ENCODE data around the gene FAT1.
"Not testable (repeated sequence)": the region's sequence is repeated elsewhere in the genome, so short reads cannot be mapped to it uniquely, and the experiment has no call there.

Gene FAT1

DNA sequence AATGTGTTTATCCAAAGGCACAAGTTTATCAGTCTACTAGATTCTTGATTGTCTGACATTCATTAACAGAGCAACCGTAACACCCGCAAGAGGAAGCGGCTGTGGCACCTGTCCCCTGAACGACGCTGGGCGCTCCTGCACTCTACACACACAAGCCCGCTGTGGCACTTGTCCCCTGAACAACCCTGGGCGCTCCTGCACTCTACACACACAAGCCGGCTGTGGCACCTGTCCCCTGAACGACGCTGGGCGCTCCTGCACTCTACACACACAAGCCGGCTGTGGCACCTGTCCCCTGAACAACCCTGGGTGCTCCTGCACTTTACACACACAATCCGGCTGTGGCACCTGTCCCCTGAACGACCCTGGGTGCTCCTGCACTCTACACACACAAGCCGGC, 64.2 kb downstream of the FAT1 start:
- DNase-seq (ENCODE audit: low read depth in 3 of 3): not testable (repeated sequence)

- no peak for DNase-seq (ENCODE audit: low read depth in 3 of 3)
Observed at GRCh38 chr4:186658657-186659056, 65.0 kb downstream of the FAT1 start.

GRCh38 chr4:186657764-186658163, 65.9 kb downstream of the FAT1 start:
- DNase-seq (ENCODE audit: low read depth in 3 of 3): no peak

DNA sequence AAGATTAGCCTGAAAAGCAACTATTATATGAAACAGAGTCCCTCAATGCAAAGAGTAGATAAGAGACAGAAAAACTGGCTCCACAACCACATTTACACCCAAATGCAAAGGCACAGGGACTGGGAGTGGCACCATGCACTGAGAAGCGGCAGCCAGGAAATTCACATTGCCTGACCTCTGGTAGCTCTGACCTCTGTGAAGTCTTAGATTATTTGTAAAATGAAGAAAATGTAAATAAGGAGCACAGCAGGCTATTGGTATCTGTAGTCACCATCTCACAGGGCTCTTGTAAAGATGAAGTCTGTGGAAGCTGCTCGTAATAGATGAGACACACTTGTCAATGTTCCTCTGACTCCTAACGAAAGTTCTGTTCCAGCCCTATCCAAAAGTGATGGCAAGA, 69.7 kb downstream of the FAT1 start:
- DNase-seq (ENCODE audit: low read depth in 3 of 3): no peak

DNA sequence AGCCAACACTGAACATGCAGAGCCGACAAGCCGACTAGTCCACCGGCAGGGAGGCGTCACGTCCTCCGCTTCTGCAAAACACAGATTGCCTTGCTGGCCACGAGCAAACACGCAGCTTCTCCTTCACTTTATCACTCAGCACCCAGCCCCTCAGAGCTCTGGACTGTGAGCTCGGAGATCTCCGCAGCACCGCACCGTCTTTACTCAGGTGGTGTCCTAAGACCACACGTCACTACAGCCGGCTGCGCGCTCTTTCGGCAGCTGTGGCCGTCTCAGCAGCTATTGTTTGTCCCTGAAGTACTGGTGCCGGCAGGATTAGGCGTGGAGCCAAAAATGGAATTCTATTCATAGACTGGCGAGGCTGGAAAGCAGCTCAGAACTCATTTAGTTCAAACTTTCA, 72.0 kb downstream of the FAT1 start:
- DNase-seq (ENCODE audit: low read depth in 3 of 3): no peak

DNA sequence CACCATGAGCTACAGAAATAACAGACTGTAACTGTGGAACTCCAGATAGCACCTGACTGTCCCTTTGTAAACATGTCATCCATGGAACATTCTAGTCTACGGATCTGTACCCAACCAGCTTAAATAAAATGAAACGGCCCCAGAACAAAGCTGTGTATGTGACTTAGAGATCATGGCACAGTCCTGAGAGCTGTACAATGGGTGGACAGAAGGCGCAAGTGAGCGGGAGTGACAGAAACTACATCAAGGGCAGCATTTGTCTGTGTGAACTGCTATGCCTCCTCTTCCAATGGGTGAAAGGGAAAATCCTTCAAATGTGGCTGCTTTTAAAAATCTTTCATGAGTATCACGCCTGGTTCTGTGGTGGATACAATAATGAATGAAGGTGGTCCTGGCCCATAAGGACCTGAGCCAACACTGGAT, 72.5 kb downstream of the FAT1 start:
- no peak for DNase-seq (ENCODE audit: low read depth in 3 of 3)

DNA sequence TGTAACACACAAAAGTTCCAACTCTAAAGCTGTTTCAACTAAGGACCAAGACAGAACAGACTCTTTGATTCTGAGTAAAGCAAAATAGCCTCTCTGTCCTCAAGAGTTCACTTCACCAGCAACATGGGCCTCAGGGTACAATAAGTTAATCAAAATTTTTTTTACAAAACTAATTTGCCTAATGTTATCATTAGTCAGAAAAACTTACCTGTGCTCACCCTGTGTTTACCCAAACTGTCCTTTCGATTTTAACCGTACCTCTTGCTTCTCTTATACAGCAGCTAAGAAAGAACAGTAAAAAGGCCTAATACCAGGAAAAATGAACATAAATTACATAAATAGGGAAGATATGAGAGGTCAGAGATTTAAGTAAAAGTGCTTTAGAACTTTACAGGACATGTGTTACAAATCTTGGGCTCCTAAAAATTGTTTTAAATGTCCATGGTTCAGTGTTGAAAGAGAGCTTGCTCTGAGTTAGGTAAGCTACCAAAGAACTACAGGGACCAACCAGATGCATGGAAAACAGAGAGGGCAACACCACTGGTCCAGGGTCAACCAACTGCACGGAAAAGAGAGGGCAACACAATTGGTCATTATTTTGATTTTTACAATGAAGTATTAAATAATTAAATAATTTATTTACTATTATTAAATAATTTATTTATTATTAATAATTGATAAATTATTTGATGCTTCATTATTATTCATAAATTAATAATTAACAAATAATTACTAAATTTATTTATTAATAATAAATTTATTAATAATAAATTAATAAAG, 73.1 kb downstream of the FAT1 start:
- no peak for DNase-seq (ENCODE audit: low read depth in 3 of 3)

GRCh38 chr4:186647821-186648220, 75.8 kb downstream of the FAT1 start:
- DNase-seq (ENCODE audit: low read depth in 3 of 3): no peak

- no peak for DNase-seq (ENCODE audit: low read depth in 3 of 3)
Observed at GRCh38 chr4:186644737-186645261, 78.9 kb downstream of the FAT1 start.

DNA sequence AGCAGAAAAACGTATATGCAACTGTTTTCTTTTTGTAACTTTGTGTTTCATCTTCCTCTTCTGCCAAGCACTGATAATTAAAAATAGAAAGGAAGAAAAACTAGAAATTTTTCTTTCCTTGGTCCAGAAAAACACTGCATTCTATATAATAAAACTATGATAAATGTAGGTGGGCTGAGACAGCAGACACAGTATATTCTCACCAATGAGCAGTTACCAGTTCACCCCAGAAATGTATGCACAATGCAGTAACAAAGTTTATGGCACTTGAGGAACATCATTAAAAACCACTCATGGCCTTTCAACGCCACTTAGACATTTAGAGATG, 79.4 kb downstream of the FAT1 start:
- no peak for DNase-seq (ENCODE audit: low read depth in 3 of 3)

DNA sequence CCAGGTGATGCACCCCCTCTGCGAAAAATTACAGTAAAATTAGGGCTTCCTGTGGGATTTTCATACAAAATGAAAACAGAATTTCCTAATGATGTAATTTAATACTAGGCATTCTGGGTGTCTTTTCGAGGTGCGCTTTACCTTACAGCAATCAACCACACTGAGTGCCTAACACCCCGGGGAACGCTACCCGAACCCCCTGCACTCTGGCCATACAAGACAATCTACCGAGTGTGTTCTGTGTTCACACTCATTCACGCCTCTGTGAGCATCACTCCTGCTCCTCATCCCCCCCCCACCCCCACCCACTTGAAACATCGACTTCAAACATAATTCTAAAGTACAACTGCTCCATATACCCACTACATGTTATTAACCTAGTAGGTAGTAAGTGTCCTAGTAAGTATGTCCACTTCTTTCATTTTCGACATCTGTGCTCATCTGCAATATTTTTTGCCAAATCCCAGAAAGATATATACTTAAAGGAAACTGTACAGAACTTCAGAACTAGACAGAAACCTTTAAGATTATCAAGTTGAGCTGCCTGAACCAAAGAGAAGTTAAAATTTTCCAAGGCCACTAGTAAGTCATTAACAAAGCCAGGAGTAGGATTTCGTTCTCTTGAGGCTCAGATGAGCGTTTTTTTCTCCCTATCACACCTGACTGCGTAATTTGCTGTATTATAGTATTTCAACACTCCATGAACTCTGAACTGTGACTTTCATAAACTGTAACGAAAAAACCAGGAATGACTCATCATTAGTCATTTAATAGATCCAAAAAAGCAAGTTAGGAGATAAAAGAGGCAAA, 80.0 kb downstream of the FAT1 start:
- DNase-seq (ENCODE audit: low read depth in 3 of 3): no peak

DNA sequence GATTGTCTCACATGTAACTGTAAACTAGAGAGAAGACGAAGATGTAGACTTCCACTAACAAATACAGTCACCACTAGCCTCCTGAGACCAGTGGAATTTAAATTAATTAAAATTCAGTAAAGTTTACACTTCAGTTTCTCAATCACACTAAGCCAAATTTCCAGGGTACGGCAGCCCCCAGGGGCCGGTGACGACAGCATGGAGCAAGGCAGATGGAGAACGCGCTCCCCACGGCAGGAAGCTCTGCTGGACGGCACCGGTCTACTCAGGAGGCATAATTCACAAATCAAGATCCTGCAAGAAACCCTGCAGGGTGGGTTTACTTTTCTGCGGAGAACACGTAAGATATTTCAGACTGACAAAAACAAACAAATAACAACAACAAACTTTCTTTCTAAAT, 80.7 kb downstream of the FAT1 start:
- DNase-seq (ENCODE audit: low read depth in 3 of 3): no peak

GRCh38 chr4:186642530-186642929, 81.1 kb downstream of the FAT1 start:
- DNase-seq (ENCODE audit: low read depth in 3 of 3): no peak

DNA sequence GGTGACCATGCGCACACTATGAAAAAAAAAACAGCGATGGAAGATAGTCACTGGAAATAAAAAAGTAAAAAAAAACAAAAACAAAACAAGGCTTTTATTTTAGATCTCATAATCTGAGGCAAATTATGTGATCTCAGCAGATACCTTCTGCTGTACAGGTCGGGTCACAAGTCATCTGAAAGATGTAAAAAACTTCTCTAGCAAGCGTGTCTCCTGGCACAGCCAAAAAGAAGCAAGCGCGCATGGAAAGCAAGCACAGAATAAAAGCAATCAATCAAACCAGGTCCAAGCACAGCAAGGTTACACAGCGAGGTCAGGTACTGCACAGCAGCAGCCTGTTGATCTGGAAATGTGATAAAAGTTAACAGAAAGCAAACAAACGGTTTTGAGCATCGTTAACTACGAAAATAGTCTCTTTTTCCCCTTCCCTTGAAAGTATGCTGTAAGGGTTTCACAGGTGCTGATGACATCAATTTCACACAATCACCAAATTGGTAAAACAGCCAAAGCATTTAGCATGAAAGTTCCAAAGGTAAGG, 89.0 kb downstream of the FAT1 start:
- DNase-seq (ENCODE audit: low read depth in 3 of 3): no peak

DNA sequence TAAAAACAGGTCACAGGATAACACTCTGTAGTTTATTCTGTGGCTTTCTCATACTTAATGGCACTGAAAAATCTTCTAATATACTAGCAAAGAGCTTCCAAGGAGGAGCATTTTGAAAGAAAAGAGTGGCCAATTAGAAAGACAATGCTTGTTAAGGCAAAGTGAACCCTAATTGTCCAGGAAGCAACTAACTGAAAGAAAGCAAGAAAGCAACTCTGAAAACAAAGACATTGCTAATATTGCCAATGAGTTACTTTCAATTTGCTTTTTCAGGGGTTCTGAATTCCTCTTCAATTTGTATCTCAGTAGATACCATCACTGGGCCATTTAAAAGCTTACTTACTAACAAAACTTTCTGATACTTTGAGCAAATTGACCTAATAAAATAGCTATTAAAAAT, 89.8 kb downstream of the FAT1 start:
- no peak for DNase-seq (ENCODE audit: low read depth in 3 of 3)

DNA sequence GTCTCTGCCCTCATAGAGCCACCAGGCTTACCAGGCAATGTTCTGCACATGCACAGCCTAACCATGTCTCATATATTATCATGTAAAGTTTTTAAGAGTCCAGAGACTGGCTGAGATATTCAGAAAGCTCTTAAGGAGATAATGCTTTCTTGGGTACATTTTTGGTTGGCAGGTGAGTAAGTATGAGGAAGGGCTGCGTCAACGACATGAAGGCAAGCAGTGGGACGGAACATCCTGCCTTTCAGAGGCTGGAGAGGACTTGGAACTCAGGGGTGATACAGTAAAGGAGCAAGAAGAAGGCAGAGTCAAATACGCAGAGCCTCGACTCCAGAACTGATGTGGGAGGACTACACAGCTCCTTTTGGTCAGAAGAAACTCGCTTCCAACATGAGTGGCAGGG, 93.5 kb downstream of the FAT1 start:
- no peak for DNase-seq (ENCODE audit: low read depth in 3 of 3)

GRCh38 chr4:186628058-186628711, 95.5 kb downstream of the FAT1 start:
- no peak for DNase-seq (ENCODE audit: low read depth in 3 of 3)

DNA sequence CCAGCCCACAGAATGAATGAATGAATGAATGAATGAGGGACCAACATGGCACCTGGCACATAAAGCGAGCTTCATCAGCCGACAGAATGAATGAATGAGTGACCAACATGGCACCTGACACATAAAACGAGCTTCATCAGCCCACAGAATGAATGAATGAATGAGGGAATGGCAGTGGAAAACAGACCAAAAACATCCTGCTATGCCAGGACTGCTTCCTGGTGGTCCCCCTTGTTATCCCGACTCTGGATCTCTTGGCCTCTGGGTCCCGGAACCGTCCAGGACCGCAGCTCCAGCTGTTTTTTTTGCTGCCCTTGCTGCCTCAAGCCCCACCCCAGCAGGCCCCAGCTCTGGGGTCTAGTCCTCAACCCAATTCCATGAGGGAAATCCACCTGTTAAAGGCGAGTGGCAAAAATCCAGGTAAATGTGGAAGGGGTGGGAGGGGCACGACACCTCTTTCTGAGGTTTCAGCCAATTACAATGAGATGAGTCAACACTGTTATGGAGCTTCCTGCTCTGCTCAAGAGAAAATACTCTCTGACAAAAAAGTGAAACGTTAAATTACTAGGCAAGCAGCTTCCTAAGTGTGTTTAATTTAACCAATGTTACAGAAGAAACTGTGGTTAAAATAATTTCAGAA, 96.3 kb downstream of the FAT1 start:
- DNase-seq (ENCODE audit: low read depth in 3 of 3): no peak

- DNase-seq (ENCODE audit: low read depth in 3 of 3): no peak
Observed at GRCh38 chr4:186624951-186625350, 98.7 kb downstream of the FAT1 start.

GRCh38 chr4:186623546-186623945, 100.1 kb downstream of the FAT1 start:
- DNase-seq (ENCODE audit: low read depth in 3 of 3): no peak

- DNase-seq (ENCODE audit: low read depth in 3 of 3): no peak
Observed at GRCh38 chr4:186622788-186623464, 100.7 kb downstream of the FAT1 start.
